HepG2 (cell line): ENCODE measurements around the gene PLPPR3. TPM values are rescaled to one million over a fixed set of nuclear protein-coding genes. Genes with fewer than 3 reads are reported as not detected.

ENCODE experiments used
- DMTF1 ChIP-seq: sonication (generic); formaldehyde crosslinking; IDR thresholded peaks from 2 replicates; pipeline ENCODE4 v1.4.0; 2020; ENCODE audit warnings: mild to moderate bottlenecking, missing genetic modification reagents
- MTA1 ChIP-seq: sonication (generic); formaldehyde crosslinking; IDR thresholded peaks from 2 replicates; pipeline ENCODE4 v1.4.0; 2020; ENCODE audit warnings: missing genetic modification reagents, mild to moderate bottlenecking, borderline replicate concordance
- NONO ChIP-seq, 2 experiments: fragments of 450-650 bp in 1 of 2; sonication (generic) in 1 of 2; formaldehyde crosslinking in 1 of 2; IDR thresholded peaks in 1 of 2; conservative IDR thresholded peaks in 1 of 2; 2 replicates each; pipeline versions ENCODE4 v1.6.1 to v1.8.0; 2017 to 2022; ENCODE audit warnings: mild to moderate bottlenecking in 1 of 2, missing genetic modification reagents in 1 of 2, moderate library complexity in 1 of 2
- POLR2AphosphoS5 ChIP-seq: IDR thresholded peaks from 2 replicates; pipeline ENCODE4 v1.6.1; 2012; ENCODE audit warnings: low read depth, low read length
- SATB2 ChIP-seq: sonication (generic); formaldehyde crosslinking; IDR thresholded peaks from 2 replicates; pipeline ENCODE4 v1.5.0; 2020; ENCODE audit warnings: missing genetic modification reagents
- SMAD3 ChIP-seq: sonication (generic); formaldehyde crosslinking; IDR thresholded peaks from 2 replicates; pipeline ENCODE4 v1.4.0; 2020; ENCODE audit warnings: missing genetic modification reagents
- TAF1 ChIP-seq: sonication (generic); formaldehyde crosslinking; IDR thresholded peaks from 2 replicates; pipeline ENCODE4 v1.4.0; 2020; ENCODE audit warnings: missing genetic modification reagents
- ZFX ChIP-seq: sonication (generic); formaldehyde crosslinking; IDR thresholded peaks from 2 replicates; pipeline ENCODE4 v1.4.0; 2020; ENCODE audit warnings: mild to moderate bottlenecking, low read depth, missing genetic modification reagents, moderate library complexity
- ZNF142 ChIP-seq: sonication (generic); formaldehyde crosslinking; IDR thresholded peaks from 2 replicates; pipeline ENCODE4 v1.4.0; 2020; ENCODE audit warnings: missing genetic modification reagents
- ZNF256 ChIP-seq: sonication (generic); formaldehyde crosslinking; conservative IDR thresholded peaks from 2 replicates; pipeline ENCODE4 v1.4.0; 2020; ENCODE audit warnings: missing genetic modification reagents
- ZNF337 ChIP-seq: sonication (generic); formaldehyde crosslinking; IDR thresholded peaks from 2 replicates; pipeline ENCODE4 v1.5.1; 2020; ENCODE audit warnings: missing genetic modification reagents, low read depth, mild to moderate bottlenecking, borderline replicate concordance
- ZNF34 ChIP-seq: sonication (generic); formaldehyde crosslinking; IDR thresholded peaks from 2 replicates; pipeline ENCODE4 v1.4.0; 2020; ENCODE audit warnings: mild to moderate bottlenecking, missing genetic modification reagents, borderline replicate concordance
- ZNF354B ChIP-seq: sonication (generic); formaldehyde crosslinking; IDR thresholded peaks from 2 replicates; pipeline ENCODE4 v1.8.0; 2022; ENCODE audit warnings: mild to moderate bottlenecking, missing genetic modification reagents
- ZNF460 ChIP-seq: sonication (generic); formaldehyde crosslinking; IDR thresholded peaks from 2 replicates; pipeline ENCODE4 v1.5.1; 2020; ENCODE audit warnings: missing genetic modification reagents, mild to moderate bottlenecking, borderline replicate concordance
- ZNF468 ChIP-seq: sonication (generic); formaldehyde crosslinking; IDR thresholded peaks from 2 replicates; pipeline ENCODE4 v1.8.0; 2022; ENCODE audit warnings: mild to moderate bottlenecking, moderate library complexity, missing genetic modification reagents
- ZNF629 ChIP-seq: sonication (generic); formaldehyde crosslinking; conservative IDR thresholded peaks from 2 replicates; pipeline ENCODE4 v1.5.0; 2020; ENCODE audit warnings: missing genetic modification reagents
- ZNF704 ChIP-seq: sonication (generic); formaldehyde crosslinking; IDR thresholded peaks from 2 replicates; pipeline ENCODE4 v1.8.1; 2023; ENCODE audit warnings: mild to moderate bottlenecking, inconsistent platforms, moderate library complexity, missing genetic modification reagents, borderline replicate concordance
- ZNF740 ChIP-seq: sonication (generic); formaldehyde crosslinking; IDR thresholded peaks from 2 replicates; pipeline ENCODE4 v1.4.0; 2020; ENCODE audit warnings: missing genetic modification reagents
- ZNF891 ChIP-seq: sonication (generic); formaldehyde crosslinking; IDR thresholded peaks from 2 replicates; pipeline ENCODE4 v1.5.0; 2020; ENCODE audit warnings: mild to moderate bottlenecking, missing genetic modification reagents
- polyA plus RNA-seq, 8 experiments: library from polyadenylated mRNA; depleted of rRNA in 3 of 8; stranded (reverse) in 7 of 8; unstranded in 1 of 8; fragments of >200 nt; fragmentation: Illumina TruSeq in 4 of 8; extraction: Trizol in 4 of 8; gene quantifications; 2 replicates each; pipeline versions ENCODE4 v1.2.1 to v1.2.3, GENCODE V29; 2011 to 2016; ENCODE audit warnings: low read depth in 4 of 8, missing spikeins in 1 of 8, mixed read lengths in 1 of 8; ENCODE audit not compliant: insufficient read depth in 1 of 8
- total RNA-seq, 5 experiments: library from RNA; depleted of rRNA; stranded (reverse); fragments of >200 nt; fragmentation: Illumina TruSeq; extraction: Trizol; gene quantifications; 2 replicates each; pipeline ENCODE4 v1.2.3, GENCODE V29; 2016; ENCODE audit warnings: low read depth in 1 of 5

Gene PLPPR3
- total and polyA plus RNA-seq, 2 of the 13 experiments (the other 11 are each of a cell fraction or from before 2014, with no cell fraction given) = 0.07 to 0.16 TPM

- TF ChIP-seq SATB2 (CRISPR knock-in tag) (peak; percentile 90), ZNF460 (CRISPR knock-in tag) (no peak), ZNF629 (CRISPR knock-in tag) (peak; percentile 34; the same call in 1 of the 2 replicates), POLR2AphosphoS5 (no peak), ZFX (CRISPR knock-in tag) (peak; percentile 80), NONO (IDR thresholded peaks at IDR 0.05) (no peak), NONO (CRISPR knock-in tag; conservative IDR thresholded peaks at IDR 0.05) (0 out of 2 replicates have a peak, but pooled peaks have one; percentile 37), ZNF740 (CRISPR knock-in tag) (no peak), ZNF142 (CRISPR knock-in tag) (no peak), DMTF1 (CRISPR knock-in tag) (no peak), TAF1 (peak; percentile 51; the same call in 1 of the 2 replicates), SMAD3 (CRISPR knock-in tag) (peak; percentile 90), ZNF891 (CRISPR knock-in tag) (peak; percentile 71; the same call in 1 of the 2 replicates), ZNF468 (no peak), ZNF354B (CRISPR knock-in tag) (no peak), ZNF256 (CRISPR knock-in tag) (peak; percentile 95; the same call in 1 of the 2 replicates), ZNF704 (CRISPR knock-in tag) (peak; percentile 87; the same call in 1 of the 2 replicates), ZNF337 (CRISPR knock-in tag) (no peak), ZNF34 (no peak), MTA1 (CRISPR knock-in tag) (0 out of 2 replicates have a peak, but pooled peaks have one; percentile 36)
These were observed 42.7 kb downstream of the PLPPR3 start (continued) for GRCh38 chr19:778910-779653.
